H1 (cell line): ENCODE measurements around the gene LCE1B. TPM values are rescaled to one million over a fixed set of nuclear protein-coding genes. Genes with fewer than 3 reads are reported as not detected.

ENCODE experiments used
- CTCF ChIA-PET: fragments of 300-600 bp; sonication (Branson Sonifier 250); formaldehyde crosslinking; loops from one replicate; lab custom pipeline; 2021; ENCODE audit not compliant: partially characterized antibody; lab: Charles Lee
- POLR2A ChIA-PET: fragments of 300-600 bp; sonication (Branson Sonifier 250); formaldehyde crosslinking; loops from one replicate; lab custom pipeline; 2021; ENCODE audit warnings: inconsistent platforms; ENCODE audit not compliant: partially characterized antibody; lab: Charles Lee
- DNase-seq, 2 experiments: peaks; one replicate each; pipeline versions ENCODE4 v3.0.0 to v3.0.0-alpha.2; 2010 to 2022; ENCODE audit warnings: low spot score in 2 of 2, low read depth in 1 of 2, mixed read lengths in 1 of 2
- FAIRE-seq: peaks from 2 replicates; lab custom pipeline; 2011; peaks lifted over from hg19 to GRCh38; lab: Jason Lieb, UNC
- H2AFZ ChIP-seq: 2 replicates; pipeline ENCODE4 v1.8.1; 2012; ENCODE audit warnings: low read length, inconsistent platforms
- H2AK5ac ChIP-seq: 2 replicates; pipeline ENCODE4 v1.6.1; 2013; ENCODE audit warnings: low read depth, low read length
- H2BK120ac ChIP-seq: replicated peaks from 2 replicates; pipeline ENCODE3; 2013; ENCODE audit warnings: low read depth, low read length, inconsistent platforms
- H2BK12ac ChIP-seq: 2 replicates; pipeline ENCODE4 v1.6.1; 2013; ENCODE audit warnings: low read depth, low read length
- H2BK15ac ChIP-seq: 2 replicates; pipeline ENCODE4 v1.6.1; 2013; ENCODE audit warnings: low read length
- H2BK20ac ChIP-seq: 2 replicates; pipeline ENCODE4 v1.6.1; 2013; ENCODE audit warnings: low read length
- H2BK5ac ChIP-seq: 2 replicates; pipeline ENCODE4 v1.6.1; 2013; ENCODE audit warnings: low read depth, low read length
- H3K14ac ChIP-seq: 2 replicates; pipeline ENCODE4 v1.6.1; 2013; ENCODE audit warnings: inconsistent platforms; ENCODE audit not compliant: insufficient read length
- H3K18ac ChIP-seq: 2 replicates; pipeline ENCODE4 v1.6.1; 2013; ENCODE audit warnings: low read length; ENCODE audit errors: extremely low read depth
- H3K23ac ChIP-seq: 2 replicates; pipeline ENCODE4 v1.6.1; 2013; ENCODE audit warnings: inconsistent platforms; ENCODE audit not compliant: insufficient read length
- H3K23me2 ChIP-seq: 2 replicates; pipeline ENCODE4 v1.6.1; 2013; ENCODE audit warnings: low read depth, low read length
- H3K27ac ChIP-seq: 2 replicates; pipeline ENCODE4 v1.6.1; 2011; ENCODE audit warnings: low read depth, low read length, inconsistent platforms
- H3K27me3 ChIP-seq, 4 experiments: replicated peaks in 1 of 4; 1 replicate in 1 of 4; 2 replicates in 3 of 4; pipeline versions ENCODE4 v1.6.1 to v1.8.1; 2011 to 2013; ENCODE audit warnings: low read length in 3 of 4, mild to moderate bottlenecking in 3 of 4, inconsistent platforms in 2 of 4, mixed read lengths in 2 of 4, moderate library complexity in 1 of 4; ENCODE audit not compliant: control insufficient read depth in 3 of 4, insufficient read depth in 3 of 4; ENCODE audit errors: extremely low read depth in 1 of 4
- H3K36me3 ChIP-seq, 4 experiments: 2 replicates each; pipeline versions ENCODE4 v1.6.1 to v1.8.1; 2011 to 2013; ENCODE audit warnings: mild to moderate bottlenecking in 4 of 4, low read length in 3 of 4, moderate library complexity in 2 of 4, control low read depth in 1 of 4, inconsistent platforms in 1 of 4; ENCODE audit not compliant: insufficient read depth in 4 of 4, control insufficient read depth in 2 of 4
- H3K4ac ChIP-seq: replicated peaks from 2 replicates; pipeline ENCODE3; 2013; ENCODE audit warnings: low read length, low read depth, mixed read lengths, inconsistent platforms; ENCODE audit not compliant: insufficient read length
- H3K4me1 ChIP-seq, 4 experiments: replicated peaks in 1 of 4; 1 replicate in 1 of 4; 2 replicates in 3 of 4; pipeline versions ENCODE4 v1.6.1 to v1.8.1; 2011 to 2013; ENCODE audit warnings: low read length in 3 of 4, inconsistent platforms in 2 of 4, mixed read lengths in 1 of 4; ENCODE audit not compliant: insufficient read depth in 4 of 4, control insufficient read depth in 3 of 4
- H3K4me2 ChIP-seq, 2 experiments: 2 replicates each; pipeline versions ENCODE4 v1.6.1 to v1.8.1; 2011 to 2013; ENCODE audit warnings: low read depth in 2 of 2, low read length in 2 of 2, control low read depth in 1 of 2, inconsistent platforms in 1 of 2, mild to moderate bottlenecking in 1 of 2; ENCODE audit not compliant: insufficient read depth in 1 of 2
- H3K4me3 ChIP-seq, 4 experiments: fragments of 200-600, 300-600 bp in 1 of 4; sonication (generic), shearing (Covaris generic), sonication (Bioruptor Twin) in 1 of 4; 2 replicates each; pipeline versions ENCODE4 v1.5.1 to v1.8.1; 2011 to 2016; ENCODE audit warnings: low read length in 4 of 4, low read depth in 3 of 4, control low read depth in 2 of 4, inconsistent platforms in 2 of 4, mild to moderate bottlenecking in 2 of 4, mixed read lengths in 1 of 4, moderate library complexity in 1 of 4; ENCODE audit not compliant: insufficient read depth in 2 of 4; ENCODE audit errors: extremely low read depth in 1 of 4
- H3K56ac ChIP-seq: replicated peaks from 2 replicates; pipeline ENCODE3; 2013; ENCODE audit warnings: low read depth, mild to moderate bottlenecking, mixed read lengths, low read length, inconsistent platforms; ENCODE audit not compliant: insufficient read length
- H3K79me1 ChIP-seq: 2 replicates; pipeline ENCODE4 v1.6.1; 2013; ENCODE audit warnings: low read depth, low read length, control low read depth
- H3K79me2 ChIP-seq, 2 experiments: 2 replicates each; pipeline versions ENCODE4 v1.6.1 to v1.8.1; 2012 to 2013; ENCODE audit warnings: low read length in 2 of 2, mild to moderate bottlenecking in 2 of 2, inconsistent platforms in 1 of 2; ENCODE audit not compliant: insufficient read depth in 2 of 2, control insufficient read depth in 1 of 2
- H3K9ac ChIP-seq, 4 experiments: replicated peaks in 1 of 4; 1 replicate in 1 of 4; 2 replicates in 3 of 4; pipeline versions ENCODE4 v1.6.1 to v1.8.1; 2011 to 2013; ENCODE audit warnings: low read depth in 3 of 4, low read length in 3 of 4, control low read depth in 2 of 4, mild to moderate bottlenecking in 2 of 4, moderate library complexity in 2 of 4, inconsistent platforms in 1 of 4; ENCODE audit errors: extremely low read depth in 1 of 4
- H3K9me3 ChIP-seq, 2 experiments: 2 replicates each; pipeline versions ENCODE4 v1.6.1 to v1.8.1; 2012 to 2013; ENCODE audit warnings: mild to moderate bottlenecking in 2 of 2, moderate library complexity in 2 of 2, control low read depth in 1 of 2, inconsistent platforms in 1 of 2, low read depth in 1 of 2, low read length in 1 of 2, mixed read lengths in 1 of 2; ENCODE audit not compliant: insufficient read depth in 2 of 2
- H4K20me1 ChIP-seq, 2 experiments: replicated peaks in 1 of 2; 2 replicates each; pipeline versions ENCODE3 to v1.8.1; 2011 to 2013; ENCODE audit warnings: inconsistent platforms in 2 of 2, low read length in 2 of 2, mild to moderate bottlenecking in 1 of 2; ENCODE audit not compliant: insufficient read depth in 2 of 2, control insufficient read depth in 1 of 2
- H4K5ac ChIP-seq: 2 replicates; pipeline ENCODE4 v1.6.1; 2013; ENCODE audit warnings: low read length, low read depth, mixed read lengths, inconsistent platforms; ENCODE audit not compliant: insufficient read length
- H4K8ac ChIP-seq: 2 replicates; pipeline ENCODE4 v1.8.0; 2013; ENCODE audit warnings: mild to moderate bottlenecking, moderate library complexity, low read length, inconsistent platforms; ENCODE audit not compliant: insufficient read depth; ENCODE audit errors: extremely low read depth
- H4K91ac ChIP-seq: replicated peaks from 2 replicates; pipeline ENCODE3; 2013; ENCODE audit warnings: low read length, mixed read lengths, inconsistent platforms; ENCODE audit not compliant: insufficient read length
- CEBPB ChIP-seq: IDR thresholded peaks from 2 replicates; pipeline ENCODE4 v1.6.1; 2012; ENCODE audit warnings: low read depth, low read length
- HDAC6 ChIP-seq: IDR thresholded peaks from one replicate; pipeline ENCODE4 v1.7.1; 2012; ENCODE audit warnings: low read depth, mild to moderate bottlenecking, inconsistent platforms, low read length, moderate library complexity
- KDM1A ChIP-seq: fragments of 200-600, 300-600 bp; sonication (generic); IDR thresholded peaks from 2 replicates; pipeline ENCODE4 v1.7.1; 2016; ENCODE audit warnings: mild to moderate bottlenecking, low read length, borderline replicate concordance
- MAFK ChIP-seq: IDR thresholded peaks from 2 replicates; pipeline ENCODE4 v1.6.1; 2012; ENCODE audit warnings: low read depth, mild to moderate bottlenecking, improper control_type of control experiment, low read length
- POLR2A ChIP-seq, 2 experiments: IDR thresholded peaks; 1 replicate in 1 of 2; 2 replicates in 1 of 2; pipeline ENCODE4 v1.6.1; 2011; ENCODE audit warnings: low read depth in 2 of 2, low read length in 2 of 2, mild to moderate bottlenecking in 2 of 2; ENCODE audit errors: control extremely low read depth in 1 of 2
- POU5F1 ChIP-seq: IDR thresholded peaks from 2 replicates; pipeline ENCODE4 v1.6.1; 2011; ENCODE audit warnings: low read depth, mild to moderate bottlenecking, low read length, moderate library complexity
- RAD21 ChIP-seq, 2 experiments: IDR thresholded peaks in 1 of 2; conservative IDR thresholded peaks in 1 of 2; 2 replicates each; pipeline ENCODE4 v1.6.1; 2011; ENCODE audit warnings: low read depth in 2 of 2, low read length in 2 of 2, improper control_type of control experiment in 1 of 2, inconsistent platforms in 1 of 2, mild to moderate bottlenecking in 1 of 2, moderate library complexity in 1 of 2
- RXRA ChIP-seq: IDR thresholded peaks from 2 replicates; pipeline ENCODE4 v1.6.1; 2011; ENCODE audit warnings: low read depth, mild to moderate bottlenecking, low read length, moderate library complexity; ENCODE audit not compliant: insufficient read depth
- SRF ChIP-seq: IDR thresholded peaks from 2 replicates; pipeline ENCODE4 v1.6.1; 2011; ENCODE audit warnings: mild to moderate bottlenecking, low read depth, low read length, moderate library complexity
- YY1 ChIP-seq: IDR thresholded peaks from 2 replicates; pipeline ENCODE4 v1.6.1; 2011; ENCODE audit warnings: low read depth, mild to moderate bottlenecking, low read length
- ZNF274 ChIP-seq: IDR thresholded peaks from 2 replicates; pipeline ENCODE4 v1.7.0; 2012; ENCODE audit warnings: low read length, borderline replicate concordance; ENCODE audit errors: extremely low read depth
- WGBS, 2 experiments: shearing (Covaris generic) in 1 of 2; methylation state at CpG; one replicate each; pipeline versions ENCODE4 v1.1.6 to v1.1.7; 2013 to 2015; ENCODE audit warnings: low lambda C conversion rate in 2 of 2, mixed read lengths in 2 of 2, inconsistent platforms in 1 of 2, low coverage in 1 of 2, missing lambda C conversion rate in 1 of 2; ENCODE audit not compliant: insufficient replicate concordance in 2 of 2, insufficient coverage in 1 of 2, insufficient read length in 1 of 2; ENCODE audit errors: extremely low coverage in 1 of 2, missing lambda C conversion rate in 1 of 2; 5-methylcytosine and 5-hydroxymethylcytosine counted together
- polyA plus RNA-seq, 7 experiments: library from polyadenylated mRNA; depleted of rRNA in 3 of 7; stranded (reverse) in 5 of 7; unstranded in 2 of 7; fragments of >200 nt in 5 of 7; fragments of 200-250 nt in 2 of 7; gene quantifications; 1 replicate in 5 of 7; 2 replicates in 1 of 7; 4 replicates in 1 of 7; pipeline versions ENCODE4 v1.2.1 to v1.2.3, GENCODE V29; 2011 to 2013; ENCODE audit warnings: missing spikeins in 2 of 7, mixed read lengths in 2 of 7
- total RNA-seq: library from RNA; stranded (reverse); fragmentation: NEBNext Ultra II Directional; extraction: Animal tissue kit (Norgen Biotek cat#: 25700); gene quantifications from 2 replicates; pipeline ENCODE4 v1.2.1, GENCODE V29; 2021
- TF ChIP-seq, protein P1 (sequence below): IDR thresholded peaks from 2 replicates; pipeline ENCODE4 v1.6.1; 2012; ENCODE audit warnings: low read length, inconsistent platforms

Gene LCE1B
- total and polyA plus RNA-seq, 2 of the 8 experiments (the other 6 are each of a cell fraction or from before 2014, with no cell fraction given): not detected

DNA sequence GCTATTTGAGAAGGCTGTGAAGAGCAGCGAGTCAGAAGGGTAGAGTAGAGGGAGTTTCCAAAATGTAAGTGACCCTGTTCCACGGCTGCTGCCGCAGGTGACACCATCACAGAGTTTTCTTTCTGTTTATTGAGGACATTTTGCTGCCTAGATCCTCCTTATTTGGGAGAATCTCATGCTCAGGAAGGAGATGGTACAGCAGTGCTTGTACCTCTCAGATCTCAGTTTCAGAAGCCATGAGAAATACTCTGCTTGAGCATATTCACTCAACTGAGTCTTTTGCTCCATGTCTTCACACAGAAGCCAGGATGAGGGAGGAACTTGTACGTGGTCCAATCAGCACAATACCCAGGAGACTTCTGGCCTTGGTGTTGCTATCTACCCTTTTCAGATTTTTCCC, 49.6 kb downstream of the LCE1B start:
- Histone ChIP-seq H2AFZ (no peak overlapping the region), H3K79me2 (no peaks in the 10 kb centered on the region), H3K9ac (no peak overlapping the region), H4K8ac (no peak overlapping the region), H2BK15ac (no peak overlapping the region), H3K79me1 (no peaks in the 10 kb centered on the region), H3K18ac (no peak overlapping the region), H3K23ac (no peak overlapping the region), H3K27me3 (no peaks in the 10 kb centered on the region), H3K27ac (no peak overlapping the region), H3K36me3 (peaks cover 0 to 3% (median 0%) of the 10 kb centered on the region in 4 experiments; a peak in 1 of 8 replicates), H4K5ac (no peak overlapping the region), H4K91ac (no peak overlapping the region), H3K23me2 (no peaks in the 10 kb centered on the region), H2BK120ac (no peak overlapping the region), H3K56ac (no peak overlapping the region), H3K9me3 (peaks cover 64 to 79% of the 10 kb centered on the region in 2 experiments), H3K4ac (no peak overlapping the region), H3K4me2 (no peak overlapping the region), H3K14ac (no peak overlapping the region), H4K20me1 (no peaks in the 10 kb centered on the region), H2BK20ac (no peak overlapping the region), H2AK5ac (no peak overlapping the region), H3K4me1 (no peaks in the 10 kb centered on the region), H2BK5ac (no peak overlapping the region), H2BK12ac (no peak overlapping the region), H3K4me3 (no peak overlapping the region)
- POLR2A ChIA-PET: no interaction called here
- WGBS, 2 experiments: 66% methylated on average over 4 of the region's 4 CpGs; no CpG with 5 or more reads in 1 of the 2 experiments
- CTCF ChIA-PET: no interaction called here
- FAIRE-seq (no peak), DNase-seq (no peak)
- TF ChIP-seq KDM1A: no peak
- no peak for TF ChIP-seq ZNF274
- TF ChIP-seq SRF: no peak
- TF ChIP-seq POLR2A (IDR thresholded peaks at IDR 0.05; ENCODE audit: control extremely low read depth in 1 of 2, low read depth in 2 of 2, low read length in 2 of 2): no peak
- TF ChIP-seq MAFK: no peak
- TF ChIP-seq POU5F1: no peak
- no peak for TF ChIP-seq RAD21 (IDR thresholded peaks at IDR 0.05 in 1 of 2, conservative IDR thresholded peaks at IDR 0.05 in 1 of 2; ENCODE audit: low read depth in 2 of 2, low read length in 2 of 2)
- TF ChIP-seq RXRA: no peak
- no peak for TF ChIP-seq HDAC6
- no peak for TF ChIP-seq YY1
- TF ChIP-seq CEBPB: no peak
- TF ChIP-seq, protein P1, sequence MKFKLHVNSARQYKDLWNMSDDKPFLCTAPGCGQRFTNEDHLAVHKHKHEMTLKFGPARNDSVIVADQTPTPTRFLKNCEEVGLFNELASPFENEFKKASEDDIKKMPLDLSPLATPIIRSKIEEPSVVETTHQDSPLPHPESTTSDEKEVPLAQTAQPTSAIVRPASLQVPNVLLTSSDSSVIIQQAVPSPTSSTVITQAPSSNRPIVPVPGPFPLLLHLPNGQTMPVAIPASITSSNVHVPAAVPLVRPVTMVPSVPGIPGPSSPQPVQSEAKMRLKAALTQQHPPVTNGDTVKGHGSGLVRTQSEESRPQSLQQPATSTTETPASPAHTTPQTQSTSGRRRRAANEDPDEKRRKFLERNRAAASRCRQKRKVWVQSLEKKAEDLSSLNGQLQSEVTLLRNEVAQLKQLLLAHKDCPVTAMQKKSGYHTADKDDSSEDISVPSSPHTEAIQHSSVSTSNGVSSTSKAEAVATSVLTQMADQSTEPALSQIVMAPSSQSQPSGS: no peak
